ENCODE data around the gene CDHR5. TPM values are rescaled to one million over a fixed set of nuclear protein-coding genes. Genes with fewer than 3 reads are reported as not detected.

Gene CDHR5
- total RNA-seq, 6 experiments from 2014 or later, result not detected

- Mint-ChIP-seq H3K27ac (no peak overlapping the region), H3K9me3 (no peaks in the 10 kb centered on the region), H3K4me1 (ENCODE audit: low read depth) (no peaks in the 10 kb centered on the region), H3K36me3 (ENCODE audit: low read depth) (peaks cover 38% of the 10 kb centered on the region), H3K4me3 (no peak overlapping the region), H3K27me3 (ENCODE audit: insufficient read depth) (peaks cover 3% of the 10 kb centered on the region; the same call in 1 of the 2 replicates)
- DNase-seq, result no peak
- no peak for TF ChIP-seq CTCF (IDR thresholded peaks at IDR 0.05)
These were observed 31.4 kb downstream of the CDHR5 start for GRCh38 chr11:593347-593746.

- Mint-ChIP-seq H3K4me3 (no peak overlapping the region), H3K4me1 (ENCODE audit: low read depth) (peaks cover 3% of the 10 kb centered on the region), H3K27ac (no peak overlapping the region), H3K9me3 (no peaks in the 10 kb centered on the region), H3K36me3 (ENCODE audit: low read depth) (peaks cover 38% of the 10 kb centered on the region), H3K27me3 (ENCODE audit: insufficient read depth) (peaks cover 3% of the 10 kb centered on the region; the same call in 1 of the 2 replicates)
- TF ChIP-seq CTCF (IDR thresholded peaks at IDR 0.05), result no peak
- no peak for DNase-seq
These were observed 31.8 kb downstream of the CDHR5 start for GRCh38 chr11:592918-593317.

GRCh38 chr11:592501-592900 lies 32.3 kb downstream of the CDHR5 start:
- TF ChIP-seq CTCF (IDR thresholded peaks at IDR 0.05), result no peak
- Mint-ChIP-seq H3K27me3 (ENCODE audit: insufficient read depth) (peaks cover 3% of the 10 kb centered on the region; the same call in 1 of the 2 replicates), H3K4me1 (ENCODE audit: low read depth) (peaks cover 8% of the 10 kb centered on the region), H3K9me3 (no peaks in the 10 kb centered on the region), H3K4me3 (no peak overlapping the region), H3K27ac (no peak overlapping the region), H3K36me3 (ENCODE audit: low read depth) (peaks cover 38% of the 10 kb centered on the region)
- DNase-seq, result no peak

GRCh38 chr11:590997-591396 lies 33.8 kb downstream of the CDHR5 start:
- H3K4me1 Mint-ChIP-seq (ENCODE audit: low read depth), result peaks cover 12% of the 10 kb centered on the region
- peaks cover 29% of the 10 kb centered on the region for H3K36me3 Mint-ChIP-seq (ENCODE audit: low read depth)
- no peak overlapping the region for H3K4me3 Mint-ChIP-seq
- DNase-seq, result no peak
- no peak for TF ChIP-seq CTCF (IDR thresholded peaks at IDR 0.05)
- H3K27me3 Mint-ChIP-seq (ENCODE audit: insufficient read depth), result no peaks in the 10 kb centered on the region; the same call in 1 of the 2 replicates
- no peaks in the 10 kb centered on the region for H3K9me3 Mint-ChIP-seq
- H3K27ac Mint-ChIP-seq, result no peak overlapping the region

- no peak for TF ChIP-seq CTCF (IDR thresholded peaks at IDR 0.05)
- Mint-ChIP-seq H3K4me3 (no peak overlapping the region), H3K27ac (no peak overlapping the region), H3K36me3 (ENCODE audit: low read depth) (peaks cover 29% of the 10 kb centered on the region), H3K27me3 (ENCODE audit: insufficient read depth) (no peaks in the 10 kb centered on the region; the same call in 1 of the 2 replicates), H3K9me3 (no peaks in the 10 kb centered on the region), H3K4me1 (ENCODE audit: low read depth) (peaks cover 12% of the 10 kb centered on the region)
- DNase-seq, result no peak
These were observed 35.0 kb downstream of the CDHR5 start for GRCh38 chr11:589798-590197.

- Mint-ChIP-seq H3K27ac (peak overlapping the region; percentile 77), H3K4me3 (no peak overlapping the region), H3K9me3 (no peaks in the 10 kb centered on the region), H3K27me3 (ENCODE audit: insufficient read depth) (no peaks in the 10 kb centered on the region; the same call in 1 of the 2 replicates), H3K36me3 (ENCODE audit: low read depth) (peaks cover 15% of the 10 kb centered on the region), H3K4me1 (ENCODE audit: low read depth) (peaks cover 12% of the 10 kb centered on the region)
- DNase-seq, result peak; percentile 55
- no peak for TF ChIP-seq CTCF (IDR thresholded peaks at IDR 0.05)
These were observed 36.8 kb downstream of the CDHR5 start for GRCh38 chr11:587978-588380.
